HFFc6 (cell line): ENCODE results near the gene MACROH2A1. TPM values are rescaled to one million over a fixed set of nuclear protein-coding genes. Genes with fewer than 3 reads are reported as not detected.

Source experiments
- DNase-seq: peaks from one replicate; pipeline ENCODE4 v3.0.0-alpha.2; 2018
- H3K27ac Mint-ChIP-seq: 2 replicates; pipeline ENCODE4 v1.8.0; 2020; ENCODE audit warnings: mild to moderate bottlenecking, mixed read lengths
- H3K27me3 Mint-ChIP-seq: 2 replicates; pipeline ENCODE4 v1.8.0; 2021; ENCODE audit warnings: mild to moderate bottlenecking, moderate library complexity, mixed read lengths; ENCODE audit not compliant: insufficient read depth
- H3K36me3 Mint-ChIP-seq: 2 replicates; pipeline ENCODE4 v1.8.0; 2021; ENCODE audit warnings: low read depth, mixed read lengths
- H3K4me1 Mint-ChIP-seq: 2 replicates; pipeline ENCODE4 v1.8.0; 2020; ENCODE audit warnings: low read depth, mixed read lengths
- H3K4me3 Mint-ChIP-seq: 2 replicates; pipeline ENCODE4 v1.8.0; 2020; ENCODE audit warnings: mild to moderate bottlenecking, moderate library complexity, mixed read lengths
- H3K9me3 Mint-ChIP-seq: 2 replicates; pipeline ENCODE4 v1.8.0; 2020; ENCODE audit warnings: mild to moderate bottlenecking, mixed read lengths
- CTCF ChIP-seq: fragments of 200-600 bp; sonication (generic); IDR thresholded peaks from 2 replicates; pipeline ENCODE4 v1.5.0; 2021; ENCODE audit warnings: antibody characterized with exemption, mild to moderate bottlenecking
- total RNA-seq, 6 experiments: library from RNA; stranded (reverse); fragmentation: NEBNext Ultra II Directional; extraction: Animal tissue kit (Norgen Biotek cat#: 25700); gene quantifications; 2 replicates in 1 of 6; 3 replicates in 5 of 6; pipeline ENCODE4 v1.2.3, GENCODE V29; 2021

The MACROH2A1 gene
- total RNA-seq, 6 experiments from 2014 or later, result 116 to 144 (median 127) TPM

DNA sequence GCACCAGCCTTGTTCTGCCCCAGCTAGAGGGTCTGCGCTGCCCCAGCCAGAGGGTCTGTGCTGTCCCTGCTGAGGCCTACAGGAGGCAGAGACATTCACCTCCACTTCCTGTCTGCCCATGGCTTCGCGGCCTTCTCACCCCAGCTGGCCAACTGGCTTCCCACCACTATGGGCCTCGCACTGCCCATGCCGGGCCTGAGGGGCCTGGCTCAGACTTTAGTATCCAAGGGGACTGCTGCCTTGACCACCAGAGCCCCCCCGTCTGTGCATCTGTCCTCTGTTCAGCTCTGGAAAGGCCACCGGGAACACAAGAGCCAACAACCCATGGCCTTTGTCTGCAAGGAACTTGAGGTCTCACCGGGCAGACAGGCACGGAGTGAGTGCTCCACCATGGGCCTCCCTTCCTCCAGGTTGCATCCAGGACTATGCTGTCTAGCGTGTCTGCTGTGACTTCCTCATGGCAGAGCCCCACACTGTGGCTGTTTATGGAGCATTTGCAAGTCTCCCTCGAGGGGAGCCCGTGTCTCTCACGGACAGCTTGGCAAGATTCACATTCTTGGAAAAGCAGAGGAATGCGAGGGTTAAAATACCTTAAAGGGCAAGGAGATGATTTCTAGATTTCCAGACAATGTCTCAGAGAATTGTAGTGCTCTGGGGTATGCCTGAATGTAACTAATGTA is 46.4 kb upstream of the MACROH2A1 start:
- Mint-ChIP-seq H3K36me3 (no peaks in the 10 kb centered on the region), H3K9me3 (no peaks in the 10 kb centered on the region), H3K4me1 (peaks cover 11% of the 10 kb centered on the region), H3K27ac (no peak overlapping the region), H3K27me3 (peaks cover 12% of the 10 kb centered on the region), H3K4me3 (no peak overlapping the region)
- no peak for TF ChIP-seq CTCF
- DNase-seq, result no peak

DNA sequence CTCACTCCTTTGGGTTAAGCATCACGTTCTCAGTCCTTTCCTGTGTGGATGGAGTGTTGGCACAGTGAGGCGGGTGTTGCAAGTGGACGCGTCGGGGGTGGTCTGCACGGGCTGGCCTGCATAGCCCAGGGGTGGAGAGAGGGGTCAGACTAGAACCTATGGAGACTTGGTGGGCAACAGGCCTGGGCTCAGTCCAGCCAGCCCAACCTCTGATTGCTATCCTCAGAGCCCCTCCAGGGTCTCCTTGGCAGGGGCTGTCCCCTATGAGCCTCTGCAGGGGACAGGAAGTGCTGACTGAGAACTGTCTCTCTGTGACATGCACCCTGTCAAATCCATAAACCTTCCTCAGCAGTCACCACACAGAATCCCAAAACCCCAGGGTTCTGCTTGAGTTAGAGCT is 45.9 kb upstream of the MACROH2A1 start:
- Mint-ChIP-seq H3K4me3 (no peak overlapping the region), H3K9me3 (no peaks in the 10 kb centered on the region), H3K36me3 (no peaks in the 10 kb centered on the region), H3K27ac (no peak overlapping the region), H3K27me3 (peaks cover 12% of the 10 kb centered on the region), H3K4me1 (peaks cover 11% of the 10 kb centered on the region)
- DNase-seq, result no peak
- TF ChIP-seq CTCF, result no peak

GRCh38 chr5:135444360-135444759 is 45.3 kb upstream of the MACROH2A1 start:
- no peak overlapping the region for H3K4me3 Mint-ChIP-seq
- peaks cover 10% of the 10 kb centered on the region for H3K27me3 Mint-ChIP-seq
- H3K4me1 Mint-ChIP-seq, result peaks cover 17% of the 10 kb centered on the region
- no peaks in the 10 kb centered on the region for H3K36me3 Mint-ChIP-seq
- no peak for DNase-seq
- no peak overlapping the region for H3K27ac Mint-ChIP-seq
- no peaks in the 10 kb centered on the region for H3K9me3 Mint-ChIP-seq
- no peak for TF ChIP-seq CTCF

DNA sequence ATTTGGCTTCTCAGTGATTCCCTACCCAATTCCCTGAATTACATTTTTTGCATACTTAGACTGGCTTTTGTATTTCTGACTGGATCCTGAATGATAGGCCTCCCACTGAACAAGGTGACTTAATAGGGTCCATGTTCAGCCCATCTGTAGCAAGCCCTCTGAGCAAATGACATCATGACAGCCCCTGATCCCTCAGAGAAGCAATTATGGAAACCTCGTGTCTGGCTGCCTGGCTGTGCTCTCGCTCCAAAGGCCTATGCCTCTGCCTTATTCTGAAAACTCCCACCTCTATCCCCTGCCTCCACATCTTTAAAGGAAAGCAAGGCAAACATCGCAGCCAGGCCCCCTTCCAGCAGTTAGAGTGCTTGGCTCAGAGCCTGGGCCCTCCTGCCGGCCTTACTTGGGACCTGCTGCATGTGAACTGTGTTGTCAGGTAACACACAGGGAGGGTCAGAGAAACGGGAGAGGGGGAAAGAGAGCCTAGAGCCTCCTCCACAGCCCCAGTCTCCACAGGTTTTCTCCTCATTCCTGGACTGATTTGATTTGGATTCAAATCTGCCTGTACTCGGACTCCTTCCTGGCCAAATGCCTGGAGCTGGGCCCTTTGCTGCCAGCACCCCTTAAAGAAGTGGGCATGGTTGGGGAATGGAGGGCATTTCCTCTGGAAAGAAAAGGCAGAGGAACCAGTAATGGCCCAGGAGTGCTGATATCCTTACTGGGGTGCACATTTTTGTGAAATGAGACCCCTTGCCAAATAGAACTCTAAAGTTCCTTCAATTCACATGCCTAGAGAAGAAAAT is 44.3 kb upstream of the MACROH2A1 start:
- H3K4me1 Mint-ChIP-seq, result peaks cover 20% of the 10 kb centered on the region
- no peak for TF ChIP-seq CTCF
- no peak overlapping the region for H3K4me3 Mint-ChIP-seq
- no peaks in the 10 kb centered on the region for H3K36me3 Mint-ChIP-seq
- no peak for DNase-seq
- H3K27me3 Mint-ChIP-seq, result peaks cover 7% of the 10 kb centered on the region
- H3K27ac Mint-ChIP-seq, result no peak overlapping the region
- H3K9me3 Mint-ChIP-seq, result no peaks in the 10 kb centered on the region

DNA sequence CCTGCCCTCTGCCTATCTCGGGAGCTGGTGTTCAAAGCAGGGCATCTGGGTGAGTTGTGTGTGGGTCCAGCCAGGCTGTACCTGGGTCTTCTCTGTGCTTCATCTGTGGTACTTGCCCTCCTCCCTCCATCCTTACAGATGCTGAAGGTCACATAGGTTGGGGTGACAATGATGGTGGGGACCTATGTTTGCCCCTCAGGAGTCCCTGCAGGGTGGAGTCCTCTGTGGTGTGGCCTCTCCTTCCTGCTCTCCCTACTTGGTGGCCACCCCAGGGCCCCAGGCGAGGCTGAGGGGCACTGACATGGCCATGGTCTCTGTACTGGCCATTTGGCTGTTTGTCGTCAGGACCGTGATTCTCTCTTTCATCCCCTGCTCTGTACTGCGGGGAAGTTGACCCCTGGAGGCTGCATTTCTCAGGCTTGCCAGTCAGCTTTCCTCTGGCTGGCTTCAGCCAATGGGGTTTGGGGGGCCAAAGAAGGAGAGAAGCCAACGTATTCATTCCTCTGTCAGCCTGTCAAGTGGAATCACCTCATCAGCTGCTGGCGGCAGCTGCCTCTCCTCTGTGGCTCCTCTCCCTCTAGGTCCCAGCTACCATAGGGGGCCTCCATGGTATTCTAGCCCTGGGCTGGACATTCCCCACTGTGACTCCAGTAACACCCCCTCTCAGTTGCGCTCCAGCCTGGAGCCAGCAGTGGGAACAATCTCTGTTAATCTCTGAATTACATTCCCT is 43.6 kb upstream of the MACROH2A1 start:
- Mint-ChIP-seq H3K4me3 (no peak overlapping the region), H3K27ac (no peak overlapping the region), H3K36me3 (no peaks in the 10 kb centered on the region), H3K27me3 (peaks cover 7% of the 10 kb centered on the region), H3K4me1 (peaks cover 23% of the 10 kb centered on the region), H3K9me3 (no peaks in the 10 kb centered on the region)
- DNase-seq, result no peak
- TF ChIP-seq CTCF, result no peak
